Fibroblast of skin of right biceps (primary cell): ENCODE results near the gene ADAMTS7.
"Not testable (repeated sequence)": the region's sequence is repeated elsewhere in the genome, so short reads cannot be mapped to it uniquely, and the experiment has no call there.

ENCODE experiments used
- DNase-seq: peaks from one replicate; pipeline ENCODE4 v3.0.0-alpha.2; 2013

ADAMTS7 gene

GRCh38 chr15:78828920-78829319, 17.7 kb upstream of the ADAMTS7 start:
- no peak for DNase-seq

- no peak for DNase-seq
These were observed 11.2 kb upstream of the ADAMTS7 start for GRCh38 chr15:78822514-78822913.

GRCh38 chr15:78811825-78812183, 540 bp upstream of the ADAMTS7 start:
- no peak for DNase-seq

GRCh38 chr15:78810362-78811123, 721 bp downstream of the ADAMTS7 start:
- peak; percentile 55 for DNase-seq

- DNase-seq: no peak
These were observed 1.3 kb downstream of the ADAMTS7 start for GRCh38 chr15:78810003-78810361.

- DNase-seq: peak; percentile 36
These were observed 2.7 kb downstream of the ADAMTS7 start for GRCh38 chr15:78808550-78808949.

GRCh38 chr15:78807359-78807758, 3.9 kb downstream of the ADAMTS7 start:
- DNase-seq: no peak

GRCh38 chr15:78804391-78804792, 6.9 kb downstream of the ADAMTS7 start:
- DNase-seq: no peak

GRCh38 chr15:78800806-78801205, 10.5 kb downstream of the ADAMTS7 start:
- DNase-seq: no peak

GRCh38 chr15:78800189-78800588, 11.1 kb downstream of the ADAMTS7 start:
- DNase-seq: no peak

GRCh38 chr15:78799102-78799501, 12.2 kb downstream of the ADAMTS7 start:
- DNase-seq: not testable (repeated sequence)

GRCh38 chr15:78798355-78798754, 12.9 kb downstream of the ADAMTS7 start:
- peak; percentile 19 for DNase-seq

- DNase-seq: no peak
These were observed 13.3 kb downstream of the ADAMTS7 start for GRCh38 chr15:78797951-78798350.

GRCh38 chr15:78796510-78796909, 14.8 kb downstream of the ADAMTS7 start:
- no peak for DNase-seq

- DNase-seq: no peak
These were observed 16.2 kb downstream of the ADAMTS7 start for GRCh38 chr15:78795043-78795442.

GRCh38 chr15:78794446-78794845, 16.8 kb downstream of the ADAMTS7 start:
- DNase-seq: not testable (repeated sequence)

- DNase-seq: no peak
These were observed 19.9 kb downstream of the ADAMTS7 start for GRCh38 chr15:78791357-78791756.

GRCh38 chr15:78790027-78790426, 21.2 kb downstream of the ADAMTS7 start:
- no peak for DNase-seq

GRCh38 chr15:78789615-78790014, 21.6 kb downstream of the ADAMTS7 start:
- no peak for DNase-seq

GRCh38 chr15:78788016-78788660, 23.1 kb downstream of the ADAMTS7 start:
- no peak for DNase-seq

GRCh38 chr15:78782402-78782801, 28.9 kb downstream of the ADAMTS7 start:
- DNase-seq: not testable (repeated sequence)

GRCh38 chr15:78781381-78781780, 29.9 kb downstream of the ADAMTS7 start:
- not testable (repeated sequence) for DNase-seq

- not testable (repeated sequence) for DNase-seq
These were observed 31.3 kb downstream of the ADAMTS7 start for GRCh38 chr15:78779975-78780374.

- DNase-seq: not testable (repeated sequence)
These were observed 32.0 kb downstream of the ADAMTS7 start for GRCh38 chr15:78779176-78779785.
